Head of caudate nucleus (tissue), 42 donors: ENCODE results near the gene UBL3.

ENCODE experiments used
- DNase-seq, 42 donors: peaks; one replicate each; pipeline versions ENCODE4 v3.0.0 to v3.0.0-alpha.2; 2020 to 2021; ENCODE audit warnings: mixed read lengths in 7 of 42
- intact Hi-C: fragments of 100-400 bp; cut with DNase I; formaldehyde crosslinking; loops from one replicate; pipeline ENCODE4 v1.15.0; 2022

The UBL3 gene

DNA sequence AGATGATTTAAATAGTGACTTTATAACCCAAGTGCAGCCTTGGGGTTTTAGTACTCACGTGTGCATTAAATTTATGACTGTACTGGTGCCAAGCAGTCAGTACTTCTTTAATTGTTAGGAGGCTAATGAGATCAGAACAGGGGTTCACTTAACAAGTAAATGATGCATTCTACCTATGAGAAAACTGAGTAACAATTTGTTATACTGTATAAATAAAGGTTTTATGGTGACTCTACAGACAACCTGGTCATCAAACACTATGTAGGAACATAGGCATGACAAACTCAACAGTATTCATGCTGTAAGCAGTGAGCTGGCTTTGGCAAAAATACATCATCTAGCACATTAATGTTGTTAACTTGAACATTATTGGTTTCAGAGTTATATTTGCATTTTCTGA lies 75.6 kb downstream of the UBL3 start:
- intact Hi-C loops, result loop anchor here (5.0 to 10.0 kb wide), 2 partner anchors 70 to 337 kb away; no protein-coding TSS in a partner anchor
- DNase-seq, result no peak

GRCh38 chr13:29771247-29771646 lies 79.2 kb downstream of the UBL3 start:
- no peak for DNase-seq
- intact Hi-C loops, result loop anchor here (5.0 to 10.0 kb wide), 2 partner anchors 74 to 341 kb away; no protein-coding TSS in a partner anchor

- peak in 2 of 42 donors; percentile 32 to 54 for DNase-seq
- intact Hi-C loops, result no loop called here
These were observed 83.4 kb downstream of the UBL3 start for GRCh38 chr13:29767006-29767405.

DNA sequence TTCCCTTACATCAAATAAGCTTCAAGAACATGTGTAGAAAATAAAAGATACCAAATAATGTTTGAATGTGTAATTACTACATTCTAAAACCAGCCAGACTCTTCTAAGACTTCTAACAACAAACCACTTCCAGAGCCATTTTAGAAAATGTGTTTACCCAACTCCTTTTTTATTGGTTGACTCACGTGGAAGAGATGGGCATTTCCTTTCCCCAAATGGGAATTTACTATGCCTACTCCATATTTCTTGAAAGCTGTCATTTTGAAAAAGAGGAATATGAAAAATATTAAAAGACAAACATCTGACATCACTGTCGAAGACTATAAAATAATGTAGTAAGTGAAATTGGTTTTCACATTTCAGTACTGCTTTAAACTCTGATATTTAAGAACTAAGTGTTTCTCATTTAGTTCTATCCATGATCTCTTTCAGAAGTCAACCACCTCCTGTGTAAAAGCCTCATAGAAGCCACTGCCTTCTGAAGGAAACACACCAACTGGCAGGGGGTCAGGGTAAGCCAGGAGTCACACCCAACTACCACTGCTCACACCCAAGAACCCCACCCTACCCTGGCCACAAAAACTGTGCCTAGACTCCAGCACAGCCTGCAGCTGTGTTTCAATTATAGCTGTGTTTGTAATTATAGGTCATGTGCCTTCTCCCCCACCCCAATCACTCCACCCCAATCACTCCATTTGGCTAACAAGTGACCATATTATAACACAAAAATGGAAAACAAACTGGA lies 86.8 kb downstream of the UBL3 start:
- intact Hi-C loops, result no loop called here
- DNase-seq, result no peak

DNA sequence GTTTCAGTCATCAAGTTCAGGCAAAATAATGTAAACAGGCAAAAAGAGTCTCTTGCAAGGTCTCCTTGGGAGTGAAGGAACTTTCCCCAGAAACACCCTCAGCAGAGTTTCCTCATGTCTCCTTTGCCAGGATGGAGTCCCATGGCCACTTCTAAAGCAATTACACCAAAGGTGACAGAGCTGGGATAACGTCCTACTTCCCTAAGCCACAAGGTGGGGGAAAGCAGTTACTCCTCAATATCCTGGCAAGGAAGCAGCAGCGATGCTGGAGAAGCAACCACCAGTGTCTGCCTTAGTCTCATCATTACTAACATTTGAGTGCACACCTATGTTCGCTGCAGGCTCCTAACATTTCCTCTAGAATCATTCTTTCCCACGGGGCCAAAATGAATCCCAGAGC lies 88.6 kb downstream of the UBL3 start:
- no peak for DNase-seq
- intact Hi-C loops, result no loop called here

DNA sequence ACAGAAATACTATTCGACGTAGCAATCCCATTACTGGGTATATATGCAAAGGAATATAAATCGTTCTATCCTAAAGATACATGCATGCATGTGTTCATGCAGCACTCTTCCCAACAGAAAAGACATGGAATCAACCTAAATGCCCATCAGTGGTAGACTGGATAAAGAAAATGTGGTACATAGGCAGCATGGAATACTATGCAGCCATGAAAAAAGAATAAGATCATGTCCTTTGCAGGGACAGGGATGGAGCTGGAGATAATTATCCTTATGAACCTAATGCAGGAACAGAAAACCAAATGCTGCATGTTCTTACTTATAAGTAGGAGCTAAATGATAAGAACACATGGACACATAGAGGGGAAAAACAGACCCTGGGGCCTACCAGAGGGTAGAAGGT lies 89.3 kb downstream of the UBL3 start:
- no peak for DNase-seq
- intact Hi-C loops, result no loop called here

GRCh38 chr13:29760544-29760943 lies 89.9 kb downstream of the UBL3 start:
- DNase-seq, result no peak
- intact Hi-C loops, result no loop called here

- intact Hi-C loops, result no loop called here
- DNase-seq, result peak in 31 of 42 donors; percentile 10 to 69 (median 39)
These were observed 91.8 kb downstream of the UBL3 start for GRCh38 chr13:29758531-29759114.

DNA sequence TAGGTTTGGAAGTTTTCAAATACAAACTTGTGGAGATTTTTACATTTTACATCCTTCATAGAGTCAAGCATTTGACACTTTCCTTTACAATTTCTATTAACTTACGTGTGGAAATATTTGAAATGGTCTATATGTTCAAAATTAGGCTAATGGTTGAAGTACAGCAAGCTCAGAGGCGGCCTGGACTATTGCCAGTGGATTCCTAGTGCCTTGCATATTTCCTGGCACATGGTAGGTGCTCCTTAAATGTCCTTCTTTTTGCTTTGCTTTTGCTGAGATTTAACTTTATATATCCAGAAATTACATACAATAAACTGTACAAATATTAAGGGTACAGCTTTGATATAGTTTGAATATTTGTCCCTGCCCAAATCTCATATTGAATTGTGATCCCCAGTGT lies 93.9 kb downstream of the UBL3 start:
- intact Hi-C loops, result no loop called here
- DNase-seq, result no peak

GRCh38 chr13:29754473-29754806 lies 96.0 kb downstream of the UBL3 start:
- DNase-seq, result peak in 30 of 42 donors; percentile 10 to 72 (median 50)
- intact Hi-C loops, result no loop called here

DNA sequence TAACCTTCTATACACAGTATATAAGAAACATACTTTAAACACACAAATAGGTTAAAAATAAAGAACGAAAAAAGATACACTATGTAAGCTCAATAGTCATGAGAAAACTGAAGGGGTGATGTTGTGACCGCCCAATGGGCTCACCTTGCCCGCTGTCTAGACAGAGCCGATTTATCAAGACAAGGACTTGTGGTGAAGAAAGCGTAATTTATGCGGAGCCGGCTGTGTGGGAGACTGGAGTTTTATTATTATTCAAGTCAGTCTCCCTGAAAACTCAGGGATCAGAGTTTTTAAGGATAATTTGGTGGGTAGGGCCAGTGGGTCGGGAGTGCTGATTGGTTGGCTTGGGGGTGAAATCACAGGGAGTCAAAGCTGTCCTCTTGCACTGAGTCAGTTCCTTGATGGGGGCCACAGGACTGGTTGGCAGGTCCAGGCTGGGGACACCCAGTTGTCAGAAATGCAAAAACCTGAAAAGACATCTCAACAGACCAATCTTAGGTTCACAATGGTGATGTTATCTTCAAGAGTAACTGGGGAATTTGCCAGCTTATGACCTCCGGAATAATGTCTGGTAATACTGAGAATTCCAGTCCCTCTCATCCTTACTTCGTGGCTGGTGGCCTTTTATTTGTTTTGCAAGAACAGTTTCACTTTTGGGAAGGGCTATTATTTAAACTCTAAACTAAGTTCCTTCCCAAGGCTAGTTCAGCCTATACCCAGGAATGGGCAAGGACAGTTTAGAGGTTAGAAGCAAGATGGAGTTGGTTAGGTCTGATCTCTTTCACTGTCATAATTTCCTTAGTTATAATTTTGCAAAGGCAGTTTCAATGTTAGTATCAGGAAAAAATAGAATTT lies 96.6 kb downstream of the UBL3 start:
- intact Hi-C loops, result no loop called here
- peak in 2 of 42 donors; percentile 35 to 45 for DNase-seq

GRCh38 chr13:29752175-29752574 lies 98.2 kb downstream of the UBL3 start:
- no peak for DNase-seq
- intact Hi-C loops, result no loop called here

DNA sequence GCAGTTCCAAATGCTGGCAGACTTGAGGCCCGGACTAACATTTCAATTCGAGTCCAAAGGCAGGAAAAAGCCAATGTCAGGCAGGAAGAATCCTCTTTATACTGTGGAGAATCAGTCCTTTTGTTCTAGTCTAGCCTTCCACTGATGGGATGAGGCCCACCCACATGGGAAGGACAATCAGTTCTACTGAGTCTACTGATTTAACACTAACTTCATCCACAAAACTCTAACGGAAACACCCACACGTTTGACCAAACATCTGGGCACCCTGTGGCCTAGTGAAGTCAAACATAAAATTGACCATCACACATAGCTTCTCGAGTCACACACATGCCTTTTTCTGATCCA lies 100.3 kb downstream of the UBL3 start:
- intact Hi-C loops, result no loop called here
- DNase-seq, result no peak

- DNase-seq, result peak in 1 of 42 donors; percentile 14
- intact Hi-C loops, result no loop called here
These were observed 100.8 kb downstream of the UBL3 start for GRCh38 chr13:29749401-29750182.

DNA sequence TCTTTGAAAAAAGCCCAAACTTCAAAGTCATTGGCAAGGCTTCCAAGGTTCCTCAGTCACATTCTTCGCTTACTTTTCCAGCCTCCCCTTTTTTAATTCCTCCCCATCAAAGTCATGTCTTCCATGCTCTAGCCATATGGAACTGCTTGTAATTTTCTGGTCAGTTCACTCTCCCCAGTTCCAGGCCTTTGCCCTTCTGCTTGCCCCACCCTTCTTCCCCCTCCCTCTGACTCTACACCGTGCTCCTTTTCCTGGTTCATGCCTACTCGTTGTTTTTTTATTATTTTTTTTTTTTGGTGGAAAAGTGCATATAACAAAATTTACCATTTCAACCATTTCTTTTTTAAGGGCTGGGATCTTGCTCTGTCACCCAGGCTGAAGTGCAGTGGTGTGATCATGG lies 102.3 kb downstream of the UBL3 start:
- DNase-seq, result peak in 1 of 42 donors; percentile 29
- intact Hi-C loops, result no loop called here

GRCh38 chr13:29746148-29746677 lies 104.2 kb downstream of the UBL3 start:
- intact Hi-C loops, result no loop called here
- DNase-seq, result no peak

DNA sequence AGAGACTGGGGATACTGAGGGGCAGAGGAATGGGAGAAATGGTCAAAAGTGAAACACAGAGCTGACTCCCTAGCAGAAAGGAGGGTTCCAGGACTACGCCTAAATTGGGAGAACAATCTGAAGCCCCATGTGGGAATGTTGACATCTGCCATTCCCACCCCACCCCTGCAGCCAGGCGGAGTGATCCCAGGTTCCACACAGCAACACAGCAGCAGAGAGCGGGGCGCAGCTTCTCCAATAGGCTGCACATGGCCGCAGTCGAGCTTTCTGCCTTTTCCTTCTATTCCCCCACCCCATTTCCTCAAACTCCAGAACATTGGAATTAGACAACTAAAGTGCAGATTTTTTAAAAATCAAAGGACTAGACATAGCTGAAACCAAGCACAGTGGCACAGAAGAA lies 104.7 kb downstream of the UBL3 start:
- intact Hi-C loops, result no loop called here
- DNase-seq, result peak in 1 of 42 donors; percentile 6

DNA sequence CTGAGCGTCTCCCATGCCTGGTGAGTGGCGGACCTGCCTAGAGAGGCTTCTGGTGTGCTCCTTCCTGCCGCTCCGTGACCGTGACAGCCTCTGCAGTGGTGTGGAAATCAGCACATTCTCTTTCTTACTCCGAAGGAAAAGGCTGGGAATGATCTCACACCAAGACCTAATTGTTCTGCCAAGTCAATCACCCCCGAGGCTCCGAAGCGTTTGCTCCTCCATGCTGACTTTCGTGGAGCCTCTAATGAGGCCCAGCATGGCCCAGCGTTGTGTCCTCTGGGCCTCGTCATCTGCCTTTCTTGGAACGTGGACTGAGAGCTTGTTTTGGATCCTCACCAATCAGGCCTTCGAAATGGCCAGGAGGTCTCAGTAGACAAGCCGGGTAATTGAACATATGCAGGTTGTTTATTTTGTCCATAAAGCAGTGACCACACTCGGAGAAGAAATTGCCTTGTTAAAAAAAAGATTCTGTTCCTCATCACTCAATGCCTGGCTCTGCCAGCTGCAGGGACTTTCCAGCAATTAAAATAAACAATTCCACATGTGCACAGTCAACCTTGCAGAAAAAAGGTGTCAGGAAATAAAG lies 107.1 kb downstream of the UBL3 start:
- peak in 1 of 42 donors; percentile 31 for DNase-seq

GRCh38 chr13:29740961-29741360 lies 109.5 kb downstream of the UBL3 start:
- intact Hi-C loops, result no loop called here
- DNase-seq, result peak in 17 of 42 donors; percentile 20 to 78 (median 44)

More for the DNA sequence above, 107.1 kb downstream of the UBL3 start:
- intact Hi-C loops, result no loop called here
